Activated T-cell treated with anti-CD3 and anti-CD28 coated beads for 1 hour (primary cell): ENCODE results near the gene EGFR.
"Not testable (repeated sequence)": the region's sequence is repeated elsewhere in the genome, so short reads cannot be mapped to it uniquely, and the experiment has no call there.

ENCODE experiments used
- DNase-seq: peaks from one replicate; pipeline ENCODE4 v3.0.0-alpha.2; 2020; ENCODE audit warnings: low read depth

The EGFR gene

GRCh38 chr7:55013851-55014250 is 5.0 kb upstream of the EGFR start:
- DNase-seq: no peak

- DNase-seq: no peak
Observed at GRCh38 chr7:55016061-55016745, 2.6 kb upstream of the EGFR start.

GRCh38 chr7:55016746-55017090 is 2.1 kb upstream of the EGFR start:
- no peak for DNase-seq

DNA sequence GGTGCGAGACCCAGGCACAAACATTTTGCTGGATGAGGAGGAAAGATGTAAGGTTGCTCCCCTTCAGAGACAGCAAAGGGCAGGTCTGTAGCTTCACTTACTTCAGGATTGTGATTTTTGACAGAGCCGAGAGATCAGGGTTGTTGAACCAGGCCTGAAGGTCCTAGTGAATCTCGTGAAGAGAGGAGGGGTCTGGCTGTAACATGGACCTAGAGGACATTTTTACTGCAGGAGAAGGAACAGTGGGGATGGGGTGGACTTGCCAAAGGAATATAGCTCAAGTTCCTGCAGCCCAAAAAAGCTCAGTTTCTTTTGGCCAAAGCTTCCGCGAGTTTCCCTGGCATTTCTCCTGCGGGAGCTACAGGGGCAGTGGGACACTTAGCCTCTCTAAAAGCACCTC is 976 bp upstream of the EGFR start:
- no peak for DNase-seq

DNA sequence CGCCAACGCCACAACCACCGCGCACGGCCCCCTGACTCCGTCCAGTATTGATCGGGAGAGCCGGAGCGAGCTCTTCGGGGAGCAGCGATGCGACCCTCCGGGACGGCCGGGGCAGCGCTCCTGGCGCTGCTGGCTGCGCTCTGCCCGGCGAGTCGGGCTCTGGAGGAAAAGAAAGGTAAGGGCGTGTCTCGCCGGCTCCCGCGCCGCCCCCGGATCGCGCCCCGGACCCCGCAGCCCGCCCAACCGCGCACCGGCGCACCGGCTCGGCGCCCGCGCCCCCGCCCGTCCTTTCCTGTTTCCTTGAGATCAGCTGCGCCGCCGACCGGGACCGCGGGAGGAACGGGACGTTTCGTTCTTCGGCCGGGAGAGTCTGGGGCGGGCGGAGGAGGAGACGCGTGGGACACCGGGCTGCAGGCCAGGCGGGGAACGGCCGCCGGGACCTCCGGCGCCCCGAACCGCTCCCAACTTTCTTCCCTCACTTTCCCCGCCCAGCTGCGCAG is 424 bp downstream of the EGFR start:
- no peak for DNase-seq

GRCh38 chr7:55019691-55020465 is 1.1 kb downstream of the EGFR start:
- no peak for DNase-seq

- DNase-seq: no peak
Observed at GRCh38 chr7:55020466-55020871, 1.7 kb downstream of the EGFR start.

- DNase-seq: no peak
Observed at GRCh38 chr7:55021053-55021452, 2.2 kb downstream of the EGFR start.

DNA sequence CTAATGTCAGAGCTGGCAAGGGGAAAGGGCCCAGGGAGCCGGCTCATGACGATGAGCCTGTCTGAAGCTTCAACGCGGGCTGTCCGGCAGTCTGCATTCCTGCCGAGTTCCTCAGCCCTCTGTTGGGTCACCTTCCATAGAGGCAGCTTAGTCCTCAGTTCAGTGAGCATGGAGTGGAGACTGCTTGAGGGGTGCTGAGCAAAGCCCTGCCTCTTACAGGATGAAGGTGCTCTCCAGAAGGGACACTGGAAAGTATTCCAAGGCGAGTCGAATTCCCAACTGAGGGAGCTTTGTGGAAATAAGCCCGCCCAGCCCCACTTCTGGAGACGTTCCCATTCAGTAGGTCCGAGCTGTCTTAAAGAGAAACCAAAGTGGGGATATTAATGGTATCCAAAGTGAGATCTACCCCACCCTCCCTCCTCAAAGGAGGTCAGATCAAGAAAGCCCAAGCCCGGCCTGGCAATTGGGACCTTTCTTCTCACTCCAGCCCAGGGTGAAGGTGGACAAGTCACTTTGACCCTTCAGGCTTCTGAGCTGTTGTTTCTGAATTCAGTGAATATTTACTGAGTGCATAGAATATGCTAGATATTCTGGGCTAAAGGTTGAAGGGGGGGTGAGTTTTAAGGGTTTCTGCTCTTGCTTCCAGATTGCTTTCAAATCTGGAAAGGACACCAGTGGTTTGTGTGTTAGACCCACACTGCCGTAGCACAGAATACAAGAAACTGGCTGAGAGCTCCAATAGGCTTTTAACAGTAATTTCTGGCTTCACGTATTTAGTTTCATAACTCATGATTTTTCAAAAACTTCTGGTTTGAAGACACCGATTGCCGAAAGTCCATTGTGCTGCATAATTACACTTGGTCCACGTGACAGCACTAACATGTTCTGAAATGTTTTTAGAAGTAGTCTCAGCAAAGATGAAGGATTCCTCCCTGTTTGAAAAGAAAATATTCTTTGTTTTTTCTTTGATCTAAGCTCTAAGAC is 3.5 kb downstream of the EGFR start:
- DNase-seq: no peak

GRCh38 chr7:55023841-55024505 is 5.2 kb downstream of the EGFR start:
- DNase-seq: no peak

DNA sequence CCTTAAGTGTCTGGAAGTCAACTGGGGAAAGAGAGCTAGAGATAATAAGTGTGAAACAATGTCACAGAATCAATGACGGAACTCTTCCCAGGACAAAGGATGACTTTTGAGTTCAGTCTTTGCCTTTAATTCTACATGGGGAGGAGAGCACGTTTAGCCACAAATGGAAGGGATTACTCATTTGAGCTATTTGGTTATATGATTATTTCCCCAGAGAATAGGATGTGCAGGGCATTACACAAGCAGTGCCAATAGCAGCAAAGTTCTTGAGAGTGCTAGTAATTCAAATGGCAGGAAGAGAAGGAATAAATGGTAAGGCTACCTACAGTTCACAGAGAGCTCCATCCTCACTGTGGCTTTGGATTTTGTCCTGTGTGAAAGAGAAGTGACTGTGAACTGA is 6.0 kb downstream of the EGFR start:
- DNase-seq: no peak

GRCh38 chr7:55026086-55026790 is 7.4 kb downstream of the EGFR start:
- no peak for DNase-seq

DNA sequence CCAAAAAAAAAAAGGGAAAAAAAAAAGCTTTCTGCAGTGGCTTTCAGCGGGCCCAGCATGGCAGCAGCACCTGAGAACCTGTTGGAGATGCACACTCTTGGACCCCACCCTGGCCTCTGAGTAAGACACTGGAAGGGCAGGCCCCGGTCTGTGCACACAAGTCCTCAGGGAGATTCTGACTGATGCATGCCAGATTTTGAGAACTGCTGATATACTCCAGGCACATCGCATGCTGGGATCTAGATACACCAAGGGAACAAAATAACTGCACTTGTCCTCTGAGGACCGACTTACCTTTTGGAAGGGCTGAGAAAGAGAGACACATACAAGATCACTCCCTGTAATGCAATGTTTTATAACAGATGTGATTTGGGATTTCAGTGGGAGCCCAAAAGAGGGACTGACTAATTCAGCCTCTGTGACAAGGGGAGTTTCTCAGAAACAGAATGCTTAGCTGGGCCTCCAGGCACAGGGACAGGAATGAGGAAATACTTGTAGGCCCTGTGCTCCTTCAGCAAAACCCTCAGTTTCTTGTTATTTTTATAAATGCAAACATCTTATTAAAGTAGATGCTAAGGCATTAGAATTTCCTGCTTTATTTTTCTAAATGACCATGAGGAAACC is 8.2 kb downstream of the EGFR start:
- DNase-seq: no peak

GRCh38 chr7:55028011-55028410 is 9.2 kb downstream of the EGFR start:
- DNase-seq: no peak

GRCh38 chr7:55030314-55030713 is 11.5 kb downstream of the EGFR start:
- DNase-seq: no peak

GRCh38 chr7:55031075-55031474 is 12.3 kb downstream of the EGFR start:
- DNase-seq: no peak

DNA sequence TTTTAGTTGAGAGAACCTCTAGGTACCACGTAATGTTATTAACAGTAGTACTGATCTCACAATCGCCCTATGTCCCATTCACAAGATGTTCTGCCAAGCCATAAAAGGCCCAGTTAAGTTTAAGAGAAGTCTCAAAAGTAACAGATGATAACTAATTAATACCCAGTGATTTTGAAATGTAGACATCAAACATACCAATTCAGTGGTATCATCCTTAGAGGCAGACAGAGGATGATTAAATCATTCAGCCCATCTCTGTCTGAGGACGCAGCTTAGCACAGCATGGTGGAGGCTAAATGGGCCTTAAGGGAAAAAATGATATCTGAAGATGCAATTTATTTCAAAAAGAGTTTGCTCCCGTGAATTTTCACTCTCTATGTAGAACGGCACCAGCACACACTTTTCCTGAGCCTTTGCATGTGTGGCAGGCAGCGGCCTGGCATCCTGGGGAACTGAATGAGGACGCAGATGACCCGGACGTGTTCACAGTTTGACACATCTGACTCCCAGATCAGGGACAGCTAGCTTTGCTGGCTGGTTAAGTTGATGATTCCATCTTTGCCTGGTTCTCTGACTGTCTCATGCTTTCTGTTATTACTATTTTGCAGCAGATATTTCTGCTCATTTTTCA is 13.4 kb downstream of the EGFR start:
- DNase-seq: no peak

DNA sequence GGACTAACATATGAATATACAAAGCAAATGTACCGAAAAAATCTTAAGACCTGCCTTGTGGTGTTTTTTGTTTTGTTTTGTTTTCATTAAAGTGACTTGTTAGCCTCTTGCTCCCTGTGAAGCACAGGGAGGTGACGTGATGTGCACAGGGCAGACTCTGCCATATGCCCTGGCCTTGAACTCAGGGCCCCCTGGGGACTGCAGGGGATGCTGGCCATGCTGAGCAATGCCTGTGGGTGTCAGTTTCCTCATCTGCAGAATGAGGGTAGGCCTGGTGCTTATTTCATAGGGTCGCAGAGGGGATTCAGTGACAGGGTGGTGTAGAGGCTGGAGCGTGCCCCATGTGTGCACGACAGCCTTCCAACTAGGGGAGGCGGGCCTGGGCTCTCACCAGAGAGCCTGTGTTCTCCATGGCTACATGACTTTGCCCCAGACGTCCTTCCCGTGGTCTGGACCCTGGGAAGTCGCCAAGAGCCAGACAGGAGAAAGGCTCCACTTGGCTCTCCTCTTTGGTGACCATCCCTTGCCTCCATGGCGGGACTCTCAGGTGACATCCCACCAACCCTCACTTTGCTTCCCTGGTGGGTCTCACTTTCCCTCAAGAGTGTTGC is 14.5 kb downstream of the EGFR start:
- no peak for DNase-seq

DNA sequence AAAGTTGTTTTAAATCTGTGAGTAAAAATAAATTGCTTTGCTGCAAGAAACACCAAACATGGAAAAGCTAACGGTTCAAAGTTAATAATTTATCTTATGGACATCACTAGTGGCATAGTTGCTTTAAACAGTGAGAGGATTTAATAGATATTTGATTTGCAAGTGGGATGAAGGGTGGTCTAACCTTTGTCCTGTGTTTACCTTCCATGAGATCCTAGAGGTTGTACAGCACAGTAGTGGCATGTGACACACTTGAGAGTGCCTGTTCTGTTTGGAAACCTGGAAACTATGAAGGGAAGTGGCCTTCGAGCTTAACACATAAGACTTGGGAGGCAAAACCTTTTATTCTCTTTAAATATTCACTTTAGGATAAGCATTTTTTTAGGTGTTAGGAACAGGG is 16.0 kb downstream of the EGFR start:
- DNase-seq: no peak

DNA sequence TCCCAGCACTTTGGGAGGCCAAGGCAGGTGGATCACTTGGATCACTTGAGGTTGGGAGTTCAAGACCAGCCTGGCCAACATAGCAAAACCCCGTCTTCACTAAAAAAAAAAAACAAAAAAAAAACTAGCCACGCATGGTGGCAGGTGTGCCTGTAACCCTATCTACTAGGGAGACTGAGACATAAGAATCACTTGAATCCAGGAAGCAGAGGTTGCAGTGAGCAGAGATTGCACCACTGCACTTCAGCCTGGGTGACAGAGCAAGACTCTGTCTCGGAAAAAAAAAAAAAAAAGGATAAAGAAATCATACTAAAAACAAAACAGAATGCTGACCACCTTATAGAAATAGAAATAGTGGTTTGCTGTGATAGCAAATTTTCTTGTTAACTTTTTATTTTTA is 16.6 kb downstream of the EGFR start:
- not testable (repeated sequence) for DNase-seq
